ENCODE measurements around the gene FBXL14. TPM values are rescaled to one million over a fixed set of nuclear protein-coding genes. Genes with fewer than 3 reads are reported as not detected.
A peak's percentile ranks its signal among the peaks of the same experiment; 100 is the strongest.

Gene FBXL14
- total and polyA plus RNA-seq, 2 of the 13 experiments (the other 11 are each of a cell fraction or from before 2014, with no cell fraction given), result 7.0 to 7.4 TPM

GRCh38 chr12:1593174-1594005 is 991 bp downstream of the FBXL14 start (continued):
- no peak for TF ChIP-seq RFXANK (CRISPR knock-in tag; IDR thresholded peaks at IDR 0.05)
- TF ChIP-seq ZNF318 (CRISPR knock-in tag; IDR thresholded peaks at IDR 0.05), result 0 out of 2 replicates have a peak, but pooled peaks have one; percentile 36
- TF ChIP-seq, protein P1, sequence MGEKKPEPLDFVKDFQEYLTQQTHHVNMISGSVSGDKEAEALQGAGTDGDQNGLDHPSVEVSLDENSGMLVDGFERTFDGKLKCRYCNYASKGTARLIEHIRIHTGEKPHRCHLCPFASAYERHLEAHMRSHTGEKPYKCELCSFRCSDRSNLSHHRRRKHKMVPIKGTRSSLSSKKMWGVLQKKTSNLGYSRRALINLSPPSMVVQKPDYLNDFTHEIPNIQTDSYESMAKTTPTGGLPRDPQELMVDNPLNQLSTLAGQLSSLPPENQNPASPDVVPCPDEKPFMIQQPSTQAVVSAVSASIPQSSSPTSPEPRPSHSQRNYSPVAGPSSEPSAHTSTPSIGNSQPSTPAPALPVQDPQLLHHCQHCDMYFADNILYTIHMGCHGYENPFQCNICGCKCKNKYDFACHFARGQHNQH (CRISPR knock-in tag; IDR thresholded peaks at IDR 0.05), result 0 out of 2 replicates have a peak, but pooled peaks have one; percentile 33
- 0 out of 2 replicates have a peak, but pooled peaks have one; percentile 55 for TF ChIP-seq SNAI1 (CRISPR knock-in tag; IDR thresholded peaks at IDR 0.05; ENCODE audit: borderline replicate concordance)
- 0 out of 2 replicates have a peak, but pooled peaks have one; percentile 9 for TF ChIP-seq HNRNPL (IDR thresholded peaks at IDR 0.05; ENCODE audit: low read depth, low read length)
- TF ChIP-seq CAMTA2 (CRISPR knock-in tag; IDR thresholded peaks at IDR 0.05; ENCODE audit: borderline replicate concordance), result no peak; the same call in none of the 2 replicates
- TF ChIP-seq HNRNPLL (IDR thresholded peaks at IDR 0.05; ENCODE audit: low read depth, low read length, poor library complexity, severe bottlenecking), result peak; percentile 48
- TF ChIP-seq TIGD3 (CRISPR knock-in tag; IDR thresholded peaks at IDR 0.05; ENCODE audit: borderline replicate concordance), result 0 out of 2 replicates have a peak, but pooled peaks have one; percentile 44
- TF ChIP-seq KLF12 (CRISPR knock-in tag; IDR thresholded peaks at IDR 0.05; ENCODE audit: borderline replicate concordance), result no peak
- peak; percentile 76; the same call in 1 of the 2 replicates for TF ChIP-seq HES4 (CRISPR knock-in tag; IDR thresholded peaks at IDR 0.05; ENCODE audit: borderline replicate concordance)
- no peak for TF ChIP-seq ZKSCAN5 (CRISPR knock-in tag; IDR thresholded peaks at IDR 0.05)
- no peak for TF ChIP-seq NONO (IDR thresholded peaks at IDR 0.05)
- TF ChIP-seq NONO (CRISPR knock-in tag; conservative IDR thresholded peaks at IDR 0.05), result peak; percentile 54; the same call in 1 of the 2 replicates
- TF ChIP-seq ZFP36 (IDR thresholded peaks at IDR 0.05; ENCODE audit: borderline replicate concordance, low read depth, low read length, partially characterized antibody), result no peak
- no peak for TF ChIP-seq MLLT10 (CRISPR knock-in tag; IDR thresholded peaks at IDR 0.05)
- TF ChIP-seq CCDC6 (CRISPR knock-in tag; IDR thresholded peaks at IDR 0.05), result 0 out of 2 replicates have a peak, but pooled peaks have one; percentile 10

Data from HepG2 (cell line).